SH-SY5Y (cell line): Measurements from ENCODE around the gene LDB3.

Source experiments
- GATA2 ChIP-seq: IDR thresholded peaks from 2 replicates; pipeline ENCODE4 v1.6.1; 2011; ENCODE audit warnings: mild to moderate bottlenecking, low read depth, low read length
- GATA3 ChIP-seq: IDR thresholded peaks from 2 replicates; pipeline ENCODE4 v1.6.1; 2011; ENCODE audit warnings: low read depth, mild to moderate bottlenecking, low read length, moderate library complexity

DNA sequence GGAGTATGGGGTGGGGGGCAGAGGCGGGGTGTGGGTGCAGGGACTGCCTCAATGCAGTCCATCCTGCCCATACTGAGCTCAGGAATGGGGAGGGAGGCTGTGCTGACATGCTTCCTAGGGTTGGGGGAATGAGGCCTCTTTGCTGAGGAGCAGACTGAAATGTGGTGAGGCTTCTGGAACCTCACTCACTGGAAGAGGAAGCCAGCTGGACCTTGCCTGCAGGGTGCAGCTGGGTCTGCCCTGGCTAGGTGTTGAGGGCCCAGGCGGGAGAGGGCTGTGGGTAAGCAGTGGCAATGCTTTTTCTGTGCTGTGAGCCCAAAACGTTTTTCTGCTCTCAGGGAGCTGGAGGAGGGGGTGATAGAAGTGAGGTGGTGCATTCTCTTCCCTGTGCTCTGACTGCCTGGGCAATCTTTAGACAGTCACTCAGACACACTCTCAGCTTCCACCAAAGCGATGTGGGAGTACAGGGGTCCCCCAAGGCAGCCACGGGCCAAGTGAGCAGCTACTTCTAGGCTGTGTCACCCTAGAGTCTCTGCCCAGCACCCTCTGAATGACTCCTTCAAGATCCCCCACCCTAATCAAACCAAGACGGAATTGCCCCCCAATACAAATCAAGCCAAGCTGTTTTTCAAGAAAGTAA lies 47.0 kb downstream of the LDB3 start:
- TF ChIP-seq GATA2 (no peak), GATA3 (no peak)
